Measurements from ENCODE around the gene MYO16.

MYO16 gene

GRCh38 chr13:109160887-109161669, 531.7 kb downstream of the MYO16 start (continued):
- TF ChIP-seq, protein P1, sequence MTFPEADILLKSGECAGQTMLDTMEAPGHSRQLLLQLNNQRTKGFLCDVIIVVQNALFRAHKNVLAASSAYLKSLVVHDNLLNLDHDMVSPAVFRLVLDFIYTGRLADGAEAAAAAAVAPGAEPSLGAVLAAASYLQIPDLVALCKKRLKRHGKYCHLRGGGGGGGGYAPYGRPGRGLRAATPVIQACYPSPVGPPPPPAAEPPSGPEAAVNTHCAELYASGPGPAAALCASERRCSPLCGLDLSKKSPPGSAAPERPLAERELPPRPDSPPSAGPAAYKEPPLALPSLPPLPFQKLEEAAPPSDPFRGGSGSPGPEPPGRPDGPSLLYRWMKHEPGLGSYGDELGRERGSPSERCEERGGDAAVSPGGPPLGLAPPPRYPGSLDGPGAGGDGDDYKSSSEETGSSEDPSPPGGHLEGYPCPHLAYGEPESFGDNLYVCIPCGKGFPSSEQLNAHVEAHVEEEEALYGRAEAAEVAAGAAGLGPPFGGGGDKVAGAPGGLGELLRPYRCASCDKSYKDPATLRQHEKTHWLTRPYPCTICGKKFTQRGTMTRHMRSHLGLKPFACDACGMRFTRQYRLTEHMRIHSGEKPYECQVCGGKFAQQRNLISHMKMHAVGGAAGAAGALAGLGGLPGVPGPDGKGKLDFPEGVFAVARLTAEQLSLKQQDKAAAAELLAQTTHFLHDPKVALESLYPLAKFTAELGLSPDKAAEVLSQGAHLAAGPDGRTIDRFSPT (tag by site-specific recombination; IDR thresholded peaks at IDR 0.05): no peak
- TF ChIP-seq AEBP2 (tag by site-specific recombination; IDR thresholded peaks at IDR 0.05; ENCODE audit: borderline replicate concordance) (no peak), ZFP37 (tag by site-specific recombination; IDR thresholded peaks at IDR 0.05) (no peak), WT1 (tag by site-specific recombination; IDR thresholded peaks at IDR 0.05) (no peak), ZNF2 (tag by site-specific recombination; IDR thresholded peaks at IDR 0.05) (no peak), SETDB1 (IDR thresholded peaks at IDR 0.05; ENCODE audit: insufficient read length, low read length) (no peak), INSM2 (tag by site-specific recombination; IDR thresholded peaks at IDR 0.05) (no peak), ZNF292 (tag by site-specific recombination; IDR thresholded peaks at IDR 0.05; ENCODE audit: borderline replicate concordance, low read depth) (no peak), ZNF510 (tag by site-specific recombination; IDR thresholded peaks at IDR 0.05; ENCODE audit: insufficient replicate concordance) (no peak), ZNF449 (tag by site-specific recombination; IDR thresholded peaks at IDR 0.05) (no peak), ZBTB17 (tag by site-specific recombination; IDR thresholded peaks at IDR 0.05) (no peak)

- Histone ChIP-seq H3K9me3 (ENCODE audit: control insufficient read depth, insufficient read depth, low read depth, low read length) (no peaks in the 10 kb centered on the region), H3K27ac (ENCODE audit: extremely low read depth, low read depth, low read length) (no peak overlapping the region), H3K4me1 (ENCODE audit: control insufficient read depth, insufficient read depth, low read length) (no peaks in the 10 kb centered on the region), H3K4me3 (ENCODE audit: low read depth, low read length) (no peak overlapping the region), H3K36me3 (ENCODE audit: control insufficient read depth in 2 of 2, insufficient read depth in 1 of 2, low read length in 2 of 2) (no peaks in the 10 kb centered on the region)
- CTCF ChIA-PET: no interaction called here
- TF ChIP-seq ZFHX2 (tag by site-specific recombination; conservative IDR thresholded peaks at IDR 0.05): no peak
- TF ChIP-seq ZNF76 (tag by site-specific recombination; IDR thresholded peaks at IDR 0.05; ENCODE audit: borderline replicate concordance, low read depth): no peak
- no peak for TF ChIP-seq ZNF792 (tag by site-specific recombination; IDR thresholded peaks at IDR 0.05)
- TF ChIP-seq ZSCAN30 (tag by site-specific recombination; IDR thresholded peaks at IDR 0.05): no peak
- POLR2A ChIA-PET: no interaction called here
Measured at GRCh38 chr13:109162248-109163036, 533.0 kb downstream of the MYO16 start.

Measured in HEK293 (cell line).